H1 (cell line): Measurements from ENCODE around the gene ORAI1.

Experiments used
- CBX5 ChIP-seq: fragments of 300-800, 300-1000 bp; sonication (generic); IDR thresholded peaks from 2 replicates; pipeline ENCODE4 v1.7.1; 2016; ENCODE audit warnings: antibody characterized with exemption, low read length, low read depth
- CTCF ChIP-seq, 3 experiments: IDR thresholded peaks; 1 replicate in 2 of 3; 2 replicates in 1 of 3; pipeline versions ENCODE4 v1.5.1 to v1.6.1; 2011; ENCODE audit warnings: low read length in 3 of 3, mild to moderate bottlenecking in 3 of 3, inconsistent platforms in 2 of 3, low read depth in 1 of 3, moderate library complexity in 1 of 3; ENCODE audit not compliant: insufficient read depth in 1 of 3; ENCODE audit errors: control extremely low read depth in 1 of 3
- POLR2A ChIP-seq, 2 experiments: IDR thresholded peaks; 1 replicate in 1 of 2; 2 replicates in 1 of 2; pipeline ENCODE4 v1.6.1; 2011; ENCODE audit warnings: low read depth in 2 of 2, low read length in 2 of 2, mild to moderate bottlenecking in 2 of 2; ENCODE audit errors: control extremely low read depth in 1 of 2
- RFX5 ChIP-seq: IDR thresholded peaks from 2 replicates; pipeline ENCODE4 v1.6.1; 2011; ENCODE audit warnings: low read depth, low read length, improper control_type of control experiment, borderline replicate concordance
- ZNF274 ChIP-seq: IDR thresholded peaks from 2 replicates; pipeline ENCODE4 v1.7.0; 2012; ENCODE audit warnings: low read length, borderline replicate concordance; ENCODE audit errors: extremely low read depth

- TF ChIP-seq CTCF (IDR thresholded peaks at IDR 0.05; ENCODE audit: control extremely low read depth in 1 of 3, insufficient read depth in 1 of 3, low read depth in 1 of 3, low read length in 3 of 3) (peak; percentile 52 to 62 (median 53)), ZNF274 (no peak), POLR2A (IDR thresholded peaks at IDR 0.05; ENCODE audit: control extremely low read depth in 1 of 2, low read depth in 2 of 2, low read length in 2 of 2) (no peak), CBX5 (no peak), RFX5 (no peak)
These were observed 42.6 kb downstream of the ORAI1 start for GRCh38 chr12:121668750-121669520.
